HG02870 (cell line): ENCODE measurements around the gene LRRC39.
A peak's percentile ranks its signal among the peaks of the same experiment; 100 is the strongest.
"Not testable (repeated sequence)": the region's sequence is repeated elsewhere in the genome, so short reads cannot be mapped to it uniquely, and the experiment has no call there.

Source experiments
- ATAC-seq: cut with Tn5 transposase; IDR thresholded peaks from one replicate; pipeline ENCODE4 v1.9.1; 2021; ENCODE audit warnings: mild to moderate bottlenecking, moderate library complexity; ENCODE audit not compliant: unreplicated experiment

LRRC39 gene

DNA sequence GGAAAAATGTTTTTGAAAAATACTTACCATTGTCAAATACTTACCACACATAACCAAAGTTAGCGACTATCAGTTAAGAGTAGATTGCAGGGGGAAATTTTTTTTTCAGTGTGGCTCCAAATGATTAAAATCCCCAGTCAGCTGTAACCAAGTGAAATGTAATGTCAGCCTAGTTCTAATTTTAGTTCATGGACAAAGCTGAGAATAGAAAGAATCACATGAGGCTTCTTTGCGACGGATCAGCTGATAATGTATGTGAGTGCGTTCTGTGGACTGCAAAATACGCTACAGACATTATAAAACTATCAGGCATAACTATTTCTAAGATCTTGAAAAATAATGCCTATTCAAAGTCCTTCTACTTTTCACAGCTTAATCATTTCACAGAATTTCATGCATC, at the start of gene LRRC39:
Gene LRRC39, minus strand, starts transcription at position 166 of the 400 bp plus-strand sequence. CDS start 9,740 bp downstream, outside the sequence.
- ATAC-seq: no peak

DNA sequence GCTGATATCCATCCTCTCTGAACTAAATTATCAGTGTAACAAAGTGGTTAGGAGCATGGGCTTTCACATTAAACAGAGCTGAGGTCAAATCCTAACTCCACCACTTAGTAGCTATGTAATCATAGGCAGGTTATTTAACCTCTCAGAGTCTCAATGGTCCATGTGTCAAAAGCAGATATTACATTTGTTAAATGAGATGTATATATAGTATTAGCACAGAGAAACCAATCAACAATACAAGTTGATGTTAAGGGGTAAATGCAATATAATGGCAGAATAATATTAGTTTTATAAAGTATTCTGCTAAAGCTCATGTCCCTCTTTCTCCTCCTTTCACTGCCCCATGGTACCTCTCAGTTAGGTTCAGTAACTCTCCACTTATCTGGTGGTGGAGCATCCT, 44.4 kb upstream of the LRRC39 start:
- no peak for ATAC-seq

DNA sequence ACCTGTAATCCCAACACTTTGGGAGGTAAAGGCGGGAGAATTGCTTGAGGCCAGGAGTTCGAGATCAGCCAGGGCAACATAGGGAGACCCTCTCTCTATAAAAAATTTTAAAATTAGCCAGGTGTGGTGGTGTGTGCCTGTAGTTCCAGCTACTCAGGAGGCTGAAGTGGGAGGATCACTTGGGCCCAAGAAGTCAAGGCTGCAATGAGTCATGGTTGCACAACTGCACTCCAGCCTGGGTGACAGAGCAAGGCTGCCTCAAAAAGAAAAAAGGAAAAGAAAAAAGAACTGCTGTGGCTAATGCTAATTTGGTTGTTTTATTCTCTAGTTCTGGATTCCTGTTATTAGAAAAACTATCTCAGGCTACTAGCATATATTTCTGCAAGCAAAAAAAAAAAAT, 41.8 kb upstream of the LRRC39 start:
- ATAC-seq: no peak

DNA sequence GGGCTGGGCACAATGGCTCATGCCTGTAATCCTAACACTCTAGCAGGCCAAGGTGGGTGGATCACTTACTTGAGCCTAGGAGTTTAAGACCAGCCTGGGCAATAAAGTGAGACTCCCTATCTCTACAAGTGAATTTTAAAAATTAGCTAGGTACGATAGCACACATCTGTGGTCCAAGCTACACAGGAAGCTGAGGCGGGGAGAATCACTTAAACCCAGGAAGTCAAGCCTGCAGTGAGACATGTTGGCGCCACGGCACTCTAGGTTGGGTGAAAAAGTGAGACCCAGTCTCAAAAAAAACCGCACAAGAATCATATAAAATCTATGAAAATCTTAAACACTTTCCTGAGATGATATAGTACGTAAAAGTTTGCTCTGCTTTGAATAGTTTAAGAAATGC, 41.4 kb upstream of the LRRC39 start:
- no peak for ATAC-seq

DNA sequence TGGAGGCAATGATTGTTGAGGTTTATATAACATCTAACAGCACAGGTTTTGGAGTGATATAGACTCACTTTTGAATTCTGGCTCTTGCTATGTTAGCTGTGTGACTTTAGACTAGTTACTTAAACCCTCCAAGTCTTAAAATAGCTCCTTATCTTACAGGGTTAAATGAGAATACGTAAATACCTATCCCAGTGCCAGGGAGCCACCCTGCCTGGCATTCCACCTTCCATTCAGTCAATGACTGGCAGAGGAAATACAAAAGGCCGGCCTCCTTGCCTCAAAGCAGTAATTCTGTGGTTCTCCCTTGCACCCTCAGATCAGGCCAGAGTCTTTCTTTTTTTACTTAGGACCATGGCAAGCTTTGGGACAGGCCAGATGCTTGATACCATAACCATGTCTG, 39.8 kb upstream of the LRRC39 start:
- ATAC-seq: no peak

DNA sequence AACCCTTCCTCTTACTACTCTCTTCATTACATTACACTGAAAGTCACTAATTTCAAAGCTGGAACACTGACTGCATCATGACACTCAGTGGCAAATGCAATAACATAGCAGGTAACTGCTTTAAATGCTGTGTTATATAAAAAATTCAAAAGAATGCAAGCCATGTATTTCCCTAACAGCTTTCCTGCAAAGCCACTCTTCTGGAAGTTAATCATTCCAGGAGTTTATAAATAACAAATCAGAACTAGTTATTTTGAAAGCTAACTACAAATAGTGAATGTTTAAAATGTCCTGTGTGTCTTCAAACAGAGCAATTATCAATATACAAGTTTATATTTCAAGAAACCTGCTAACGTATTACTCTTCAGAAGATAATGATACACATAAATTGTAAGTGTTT, 37.0 kb upstream of the LRRC39 start:
- ATAC-seq: no peak

DNA sequence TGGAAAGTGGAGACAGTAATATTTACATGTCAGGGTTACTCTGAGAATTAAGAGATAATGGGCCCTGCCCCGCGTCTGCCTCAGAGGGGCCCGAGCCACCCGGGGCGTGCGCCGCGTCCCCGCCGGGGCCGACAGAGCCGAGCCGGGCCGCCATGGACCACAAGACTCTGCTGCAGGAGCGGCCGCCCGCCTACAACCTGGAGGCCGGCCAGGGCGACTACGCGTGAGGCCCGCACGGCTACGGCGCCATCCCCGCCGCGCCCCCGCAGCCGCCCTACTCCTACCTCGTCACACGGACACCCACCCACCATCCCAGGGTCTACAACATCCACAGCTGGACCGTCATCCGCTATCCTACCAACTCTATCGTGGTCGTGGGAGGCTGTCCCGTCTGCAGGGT, 35.1 kb upstream of the LRRC39 start:
- no peak for ATAC-seq

DNA sequence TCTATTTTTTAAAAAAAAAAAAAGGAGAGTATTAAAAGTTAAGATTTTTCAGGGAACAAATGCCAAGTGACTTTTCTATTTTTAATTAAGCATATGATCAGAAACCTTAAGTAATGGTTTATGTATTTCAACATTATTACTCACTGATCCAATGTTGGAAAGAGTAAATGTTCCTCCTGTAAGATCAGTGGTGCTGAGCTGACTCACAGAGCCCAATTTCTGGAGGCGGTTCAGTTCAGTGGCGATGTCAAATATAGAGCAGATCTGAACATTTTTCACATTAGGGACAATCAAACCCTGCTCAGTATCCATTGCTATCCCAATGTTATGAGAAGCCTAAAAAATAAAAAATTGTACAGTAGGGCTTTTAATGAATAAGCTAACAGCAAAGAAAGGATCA, 28.2 kb upstream of the LRRC39 start:
- ATAC-seq: no peak

DNA sequence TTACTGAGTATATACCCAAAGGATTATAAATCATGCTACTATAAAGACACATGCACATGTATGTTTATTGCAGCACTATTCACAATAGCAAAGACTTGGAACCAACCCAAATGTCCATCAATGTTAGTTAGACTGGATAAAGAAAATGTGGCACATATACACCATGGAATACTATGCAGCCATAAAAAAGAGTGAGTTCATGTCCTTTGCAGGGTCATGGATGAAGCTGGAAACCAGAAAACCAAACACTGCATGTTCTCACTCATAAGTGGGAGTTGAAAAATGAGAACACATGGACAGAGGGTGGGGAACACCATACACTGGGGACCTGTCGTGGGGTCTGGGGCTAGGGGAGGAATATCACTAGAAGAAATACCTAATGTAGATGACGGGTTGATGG, 27.5 kb upstream of the LRRC39 start:
- ATAC-seq: not testable (repeated sequence)

DNA sequence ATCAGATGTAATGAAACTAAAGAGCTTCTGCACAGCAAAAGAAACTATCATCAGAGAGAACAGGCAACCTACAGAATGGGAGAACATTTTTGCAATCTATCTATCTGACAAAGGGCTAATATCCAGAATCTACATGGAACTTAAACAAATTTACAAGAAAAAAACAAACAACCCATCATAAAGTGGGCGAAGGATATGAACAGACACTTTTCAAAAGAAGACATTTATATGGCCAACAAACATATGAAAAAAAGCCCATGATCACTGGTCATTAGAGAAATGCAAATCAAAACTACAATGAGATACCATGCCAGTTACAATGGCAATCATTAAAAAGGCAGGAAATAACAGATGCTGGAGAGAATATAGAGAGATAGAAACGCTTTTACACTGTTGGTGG, 27.0 kb upstream of the LRRC39 start:
- ATAC-seq: not testable (repeated sequence)

DNA sequence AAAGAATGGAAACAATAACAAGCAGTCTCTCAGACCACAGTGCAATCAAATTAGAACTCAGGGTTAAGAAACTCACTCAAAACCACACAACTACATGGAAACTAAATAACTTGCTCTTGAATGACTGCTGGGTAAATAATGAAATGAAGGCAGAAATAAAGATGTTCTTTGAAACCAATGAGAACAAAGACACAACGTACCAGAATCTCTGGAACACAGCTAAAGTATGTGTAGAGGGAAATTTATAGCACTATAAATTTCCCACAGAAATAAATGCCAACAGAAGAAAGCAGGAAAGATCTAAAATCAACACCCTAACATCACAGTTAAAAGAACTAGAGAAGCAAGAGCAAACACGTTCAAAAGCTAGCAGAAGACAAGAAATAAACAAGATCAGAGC, 24.6 kb upstream of the LRRC39 start:
- not testable (repeated sequence) for ATAC-seq

DNA sequence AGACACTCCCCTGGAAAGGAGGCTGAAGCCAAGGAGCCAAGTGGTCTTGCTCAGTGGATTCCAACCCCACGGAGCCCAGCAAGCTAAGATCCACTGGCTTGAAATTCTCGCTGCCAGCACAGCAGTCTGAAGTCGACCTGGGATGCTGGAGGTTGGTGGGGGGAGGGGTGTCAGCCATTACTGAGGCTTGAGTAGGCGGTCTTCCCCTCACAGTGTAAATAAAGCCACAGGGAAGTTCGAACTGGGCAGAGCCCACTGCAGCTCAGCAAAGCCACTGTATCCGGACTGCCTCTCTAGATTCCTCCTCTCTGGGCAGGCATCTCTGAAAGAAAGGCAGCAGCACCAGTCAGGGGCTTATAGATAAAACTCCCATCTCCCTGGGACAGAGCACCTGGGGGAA, 22.0 kb upstream of the LRRC39 start:
- ATAC-seq: not testable (repeated sequence)

DNA sequence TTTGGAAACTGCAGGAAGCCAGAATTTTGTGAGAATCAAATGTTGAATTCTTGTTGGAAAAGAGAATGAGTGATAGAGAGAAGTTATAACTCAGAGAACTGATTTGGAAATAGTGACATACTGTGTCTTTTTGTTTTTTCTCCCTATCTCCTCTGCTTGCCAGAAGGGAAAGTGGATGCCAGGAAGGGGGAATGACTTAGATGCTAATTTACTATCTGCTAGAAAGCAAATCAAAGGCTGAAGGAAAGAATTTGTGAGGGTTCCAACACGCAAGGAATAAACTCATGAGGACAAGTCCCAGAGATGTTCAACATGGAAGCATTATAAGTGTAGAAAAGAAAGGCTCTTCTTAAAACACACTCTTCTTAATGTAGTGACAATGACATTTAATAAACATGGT, 20.5 kb upstream of the LRRC39 start:
- no peak for ATAC-seq

DNA sequence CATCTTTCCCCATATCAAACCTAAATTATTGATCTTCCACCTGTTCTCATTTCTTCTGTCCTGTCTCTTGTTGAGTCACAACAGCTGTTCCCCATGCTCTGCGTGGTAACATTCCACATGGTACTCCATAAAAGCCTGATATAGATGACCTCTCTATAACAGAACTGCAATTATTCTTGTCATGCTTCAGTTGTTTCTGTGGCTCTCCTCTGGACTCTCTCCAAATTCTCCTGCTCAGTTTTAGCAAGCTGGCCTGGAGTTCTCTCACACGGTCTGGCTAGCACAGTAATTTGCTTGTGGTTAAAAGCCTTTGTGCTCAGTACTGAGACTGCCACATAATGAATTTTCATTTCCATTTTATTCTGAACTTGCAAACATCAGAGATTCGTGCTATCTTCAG, 10.6 kb upstream of the LRRC39 start:
- peak; percentile 62 for ATAC-seq

DNA sequence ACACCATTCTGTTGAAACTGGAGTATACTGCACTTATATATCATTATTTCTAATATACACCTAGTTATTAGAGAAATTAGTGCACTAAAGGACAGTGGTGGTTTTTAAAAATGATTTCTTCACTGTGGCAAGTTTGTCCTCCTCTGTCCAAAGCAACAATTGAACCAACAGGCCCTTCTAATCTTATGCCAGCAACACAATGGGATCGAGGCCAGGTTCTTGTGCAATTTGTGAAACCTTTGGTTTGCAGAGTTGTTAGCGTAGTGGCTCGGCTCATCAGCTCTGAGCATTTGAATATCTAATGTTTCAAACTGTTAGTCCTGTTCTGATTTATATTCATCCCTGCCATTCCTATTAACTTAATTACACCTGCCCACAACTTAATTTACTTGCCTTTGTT, 9.9 kb upstream of the LRRC39 start:
- no peak for ATAC-seq

DNA sequence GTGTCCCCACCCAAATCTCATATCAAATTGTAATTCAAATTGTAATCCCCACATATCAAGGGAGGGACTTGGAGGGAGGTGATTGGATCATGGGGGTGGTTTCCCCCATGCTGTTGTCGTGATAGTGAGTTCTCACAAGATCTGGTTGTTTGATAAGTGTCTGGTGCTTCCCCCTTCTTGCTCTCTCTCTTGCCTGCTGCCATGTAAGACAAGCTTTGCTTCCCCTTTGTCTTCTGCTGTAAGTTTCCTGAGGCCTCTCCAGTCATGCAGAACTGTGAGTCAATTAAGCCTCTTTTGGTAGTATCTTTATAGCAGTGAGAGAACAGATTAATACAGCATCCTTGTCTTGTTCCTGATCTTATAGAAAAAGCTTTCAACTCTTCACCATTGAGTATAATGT, 6.5 kb upstream of the LRRC39 start:
- ATAC-seq: peak; percentile 62

DNA sequence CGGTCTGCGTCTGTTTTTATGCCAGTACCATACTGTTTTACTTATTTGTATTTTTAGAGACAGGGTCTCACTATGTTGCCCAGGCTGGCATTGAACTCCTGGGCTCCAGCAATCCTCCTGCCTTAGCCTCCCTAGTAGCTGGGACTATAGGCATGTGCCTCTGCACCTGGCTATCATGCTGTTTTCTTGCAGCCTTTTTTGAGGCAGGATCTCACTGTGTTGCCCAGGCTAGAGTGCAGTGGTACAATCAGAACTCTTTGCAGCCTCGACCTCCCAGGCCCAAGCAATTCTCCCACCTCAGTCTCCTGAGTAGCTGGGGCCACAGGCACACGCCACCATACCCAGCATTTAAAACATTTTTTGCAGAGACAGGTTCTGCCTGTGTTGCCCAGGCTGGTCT, 5.3 kb upstream of the LRRC39 start:
- ATAC-seq: no peak

DNA sequence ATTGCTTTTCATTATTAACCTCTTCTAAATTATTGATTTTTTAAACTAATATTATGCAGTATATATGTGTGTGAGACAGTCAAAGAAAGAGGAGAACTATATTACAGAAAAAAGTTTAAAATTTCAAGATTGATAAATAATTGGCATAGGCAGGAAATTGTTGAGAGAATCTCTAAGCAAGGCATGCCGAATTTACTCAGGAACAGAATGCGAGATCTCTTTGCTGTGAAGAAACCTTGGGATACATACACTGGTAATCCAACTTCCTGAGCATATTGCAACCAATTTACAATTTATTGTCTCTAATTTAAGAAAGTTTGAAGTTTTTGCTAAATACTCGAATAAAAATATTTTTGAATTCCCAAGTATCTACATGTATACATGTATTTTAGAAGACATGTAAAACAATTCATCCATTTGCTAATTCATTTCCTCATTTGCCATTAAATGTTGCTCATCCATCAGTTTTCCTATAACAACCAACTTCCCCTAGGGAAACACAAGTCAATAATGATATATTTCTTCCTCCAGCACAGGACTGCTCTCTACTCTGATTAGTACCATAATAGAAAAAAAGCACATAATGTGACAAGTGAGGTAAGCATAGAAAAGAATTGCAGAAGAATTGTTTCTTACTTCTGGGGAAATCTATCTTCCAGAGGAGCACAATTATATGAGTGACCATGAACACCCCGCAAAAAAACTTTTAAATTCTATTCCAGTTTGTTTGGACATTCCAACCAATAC, 588 bp downstream of the LRRC39 start:
- no peak for ATAC-seq

DNA sequence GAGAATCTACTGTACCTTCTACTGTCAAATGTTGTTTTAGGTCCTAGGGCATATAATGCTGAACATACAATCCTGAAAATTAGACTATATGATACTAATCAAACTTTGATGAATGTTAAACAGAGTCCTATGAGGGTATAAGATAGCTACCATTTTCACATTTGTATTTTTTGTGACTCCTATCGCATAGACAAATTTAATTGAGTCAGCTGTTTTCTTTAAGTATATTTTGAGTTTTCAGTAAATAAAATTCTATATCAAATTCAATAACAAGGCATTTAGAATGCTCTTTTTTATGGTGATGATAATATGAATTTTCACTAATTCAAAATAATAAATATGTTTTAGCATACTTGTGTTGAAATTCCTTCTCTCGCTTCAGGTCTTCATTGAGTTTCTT, 10.0 kb downstream of the LRRC39 start:
- no peak for ATAC-seq

DNA sequence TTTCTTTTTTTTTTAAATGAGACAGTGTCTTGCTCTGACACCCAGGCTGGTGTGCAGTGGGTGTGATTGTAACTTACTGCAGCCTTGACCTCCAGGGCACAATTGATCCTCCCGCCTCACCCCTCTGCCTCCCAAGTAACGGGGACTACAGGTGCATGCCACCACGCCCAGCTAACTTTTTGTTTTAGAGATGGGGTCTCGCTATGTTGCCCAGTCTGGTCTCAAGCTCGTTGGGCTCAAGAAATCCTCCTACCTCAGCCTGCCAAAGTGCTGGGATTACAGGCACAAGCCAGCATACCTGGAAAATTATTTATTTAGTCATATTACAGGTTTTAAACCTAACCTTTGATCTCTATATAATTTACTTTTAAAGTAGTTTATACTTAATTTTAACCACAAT, 13.4 kb downstream of the LRRC39 start:
- ATAC-seq: no peak

DNA sequence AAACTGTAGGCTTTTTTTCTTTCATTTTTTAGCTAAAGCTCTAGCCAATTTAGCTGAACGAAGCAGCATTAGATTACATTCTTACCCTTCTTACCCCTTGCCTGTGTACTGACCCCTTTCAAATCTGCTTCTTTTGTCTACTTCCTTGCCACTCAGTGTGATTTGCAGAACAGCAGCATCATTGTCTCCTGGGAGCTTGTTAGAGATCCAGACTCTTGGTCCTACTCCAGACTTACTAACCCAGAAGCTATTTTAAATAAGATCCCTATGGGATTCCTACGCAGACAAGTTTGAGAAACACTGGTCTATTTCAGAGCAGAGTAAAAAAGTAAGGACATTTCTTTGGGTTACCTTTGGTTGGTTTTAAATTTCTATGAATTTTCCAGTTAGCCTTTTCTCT, 13.8 kb downstream of the LRRC39 start:
- ATAC-seq: no peak

DNA sequence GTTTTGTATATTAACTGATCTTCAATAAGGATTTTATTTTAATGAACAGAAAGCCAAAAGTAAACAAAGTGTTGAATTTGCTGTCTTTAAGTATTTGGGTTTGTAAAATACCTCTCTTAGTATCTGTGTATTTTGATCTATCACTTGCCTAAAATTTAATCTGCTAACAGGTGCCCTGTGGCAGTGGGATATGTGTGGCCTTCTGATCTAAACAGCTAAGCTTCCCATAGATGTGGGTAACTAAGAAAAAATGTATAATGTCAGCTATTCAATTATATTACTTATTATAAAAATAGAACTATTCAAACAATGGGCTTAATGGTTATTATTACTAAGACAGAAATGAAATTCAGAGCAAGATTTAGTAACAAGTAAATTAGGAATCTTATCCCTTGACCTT, 15.2 kb downstream of the LRRC39 start:
- no peak for ATAC-seq

DNA sequence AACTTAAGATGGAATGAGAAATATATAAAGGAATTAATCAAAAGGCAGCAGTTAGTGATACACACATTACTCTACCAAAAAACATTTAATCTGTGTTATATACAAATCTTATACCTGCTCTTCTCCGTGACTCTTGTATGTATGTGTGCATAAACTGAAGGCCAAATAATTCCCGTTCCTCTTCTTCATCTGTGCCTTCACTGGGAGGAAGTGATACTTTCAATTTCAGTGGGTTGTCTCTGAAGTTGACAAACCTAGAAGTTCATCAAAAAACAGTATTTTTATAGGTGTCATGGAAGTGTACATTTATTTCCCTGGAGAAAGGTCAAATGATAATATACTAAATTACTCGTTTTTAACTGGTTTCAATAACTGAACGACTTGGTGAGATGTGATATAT, 25.8 kb downstream of the LRRC39 start:
- peak; percentile 97 for ATAC-seq
